K562 treated with DMSO at 1 percent for 48 hours (cell line): Measurements from ENCODE around the gene DNAJA4. TPM values are rescaled to one million over a fixed set of nuclear protein-coding genes. Genes with fewer than 3 reads are reported as not detected.

Experiments used
- total RNA-seq: library from RNA; unstranded; fragments of 300-600 nt; gene quantifications from 2 replicates; pipeline ENCODE4 v1.2.3, GENCODE V29; 2022; ENCODE audit warnings: low replicate concordance; ENCODE audit errors: extremely low read depth

DNAJA4 gene
- total RNA-seq, result not detected in 2 replicates

GRCh38 chr15:78264304-78265136 is at the start of gene DNAJA4:
DNAJA4 (plus strand) TSS chr15:78264562; CDS start chr15:78264764, 202 bp downstream.

DNA sequence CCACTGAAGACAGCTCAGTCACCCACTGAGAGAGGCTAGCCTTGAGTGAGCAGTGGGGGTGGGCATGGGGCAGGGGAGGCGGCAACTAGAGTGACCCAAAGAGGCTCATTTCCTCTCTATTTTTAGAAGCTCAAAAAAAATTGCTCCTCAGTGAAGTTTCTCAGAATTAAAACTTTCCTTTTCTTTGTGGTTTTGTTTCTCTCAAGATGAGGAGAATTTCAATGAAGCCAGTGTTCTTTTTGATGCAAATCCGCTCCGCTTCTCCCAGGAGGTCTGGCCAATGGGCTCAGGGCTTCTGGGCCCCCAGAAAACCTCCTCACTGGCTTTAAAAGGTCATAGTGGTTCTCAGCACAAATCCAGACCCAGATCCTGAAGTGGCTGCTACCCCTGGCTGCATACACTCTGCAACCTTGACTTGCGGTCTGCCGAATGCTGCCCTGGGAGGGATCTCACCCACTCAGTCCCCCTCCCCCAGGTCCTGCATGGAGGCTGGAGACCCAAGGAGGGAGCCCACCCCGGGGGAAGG is 29.8 kb upstream of the DNAJA4 start, which contains the start of gene ACSBG1:
ACSBG1 (minus strand) TSS at position 51 of the 526 bp plus-strand sequence. CDS start 64 bp downstream, outside the sequence.

DNA sequence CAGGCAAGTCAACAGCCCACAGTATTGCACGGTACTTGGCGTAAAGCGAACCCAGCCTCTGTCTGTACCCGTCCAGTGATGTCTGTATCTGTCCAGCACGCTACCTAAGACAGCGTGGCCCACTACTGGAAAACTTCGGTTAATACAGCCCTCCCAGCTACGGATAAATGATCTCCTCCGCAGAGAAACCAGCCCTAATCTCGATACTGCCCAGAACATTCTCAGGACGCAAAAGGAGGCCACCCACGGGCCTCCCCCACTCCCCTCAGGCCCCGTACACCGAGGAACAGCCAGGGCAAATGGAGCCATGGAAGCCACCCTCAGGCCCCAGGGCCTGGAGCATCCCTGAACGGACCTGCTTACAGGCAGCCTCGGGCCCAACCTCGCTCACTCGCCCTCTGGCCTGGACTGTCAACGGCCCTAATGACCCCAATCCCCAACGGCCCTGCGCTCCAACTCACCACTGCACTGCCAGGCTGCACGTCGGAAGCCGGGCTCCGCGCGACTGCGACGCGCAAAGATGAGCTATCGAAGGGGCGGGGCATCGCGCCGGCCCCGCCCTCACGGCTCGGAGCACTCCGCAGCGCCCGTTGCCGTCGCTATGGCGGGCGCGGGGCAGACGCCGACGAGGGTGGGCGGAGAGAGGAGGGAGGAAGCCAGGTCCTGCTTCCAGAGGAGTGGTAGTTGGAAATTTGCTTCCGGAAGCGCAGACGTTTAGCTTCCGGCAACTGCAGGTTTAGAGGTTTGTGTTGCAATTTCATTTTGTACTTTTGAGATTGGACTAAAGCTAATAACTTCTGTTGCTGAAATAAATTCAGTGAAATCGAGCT is 35.0 kb downstream of the DNAJA4 start, which contains the start of gene SKIC8:
SKIC8 (minus strand) TSS at position 509 of the 830 bp plus-strand sequence. CDS start 3,923 bp downstream, outside the sequence.

Other genes starting within 250 kb of the DNAJA4 start
- gene TBC1D2B, start 186.9 kb upstream of the DNAJA4 start, total RNA-seq, result not detected in 2 replicates
- not detected in 2 replicates for gene SH2D7, start 172.0 kb upstream of the DNAJA4 start, total RNA-seq
- gene CIB2, start 133.1 kb upstream of the DNAJA4 start, total RNA-seq, result not detected in 2 replicates
- not detected in 2 replicates for gene IDH3A, start 115.2 kb upstream of the DNAJA4 start, total RNA-seq
- gene ACSBG1, start 30.0 kb upstream of the DNAJA4 start, total RNA-seq, result not detected in 2 replicates
- not detected in 2 replicates for gene SKIC8, start 35.0 kb downstream of the DNAJA4 start, total RNA-seq
- gene CRABP1, start 75.8 kb downstream of the DNAJA4 start, total RNA-seq, result not detected in 2 replicates
- gene IREB2, start 173.7 kb downstream of the DNAJA4 start, total RNA-seq, result not detected in 2 replicates
- not detected in 2 replicates for gene HYKK, start 243.0 kb downstream of the DNAJA4 start, total RNA-seq